ENCODE measurements around the gene DNAH8.

- TF ChIP-seq, protein P1, sequence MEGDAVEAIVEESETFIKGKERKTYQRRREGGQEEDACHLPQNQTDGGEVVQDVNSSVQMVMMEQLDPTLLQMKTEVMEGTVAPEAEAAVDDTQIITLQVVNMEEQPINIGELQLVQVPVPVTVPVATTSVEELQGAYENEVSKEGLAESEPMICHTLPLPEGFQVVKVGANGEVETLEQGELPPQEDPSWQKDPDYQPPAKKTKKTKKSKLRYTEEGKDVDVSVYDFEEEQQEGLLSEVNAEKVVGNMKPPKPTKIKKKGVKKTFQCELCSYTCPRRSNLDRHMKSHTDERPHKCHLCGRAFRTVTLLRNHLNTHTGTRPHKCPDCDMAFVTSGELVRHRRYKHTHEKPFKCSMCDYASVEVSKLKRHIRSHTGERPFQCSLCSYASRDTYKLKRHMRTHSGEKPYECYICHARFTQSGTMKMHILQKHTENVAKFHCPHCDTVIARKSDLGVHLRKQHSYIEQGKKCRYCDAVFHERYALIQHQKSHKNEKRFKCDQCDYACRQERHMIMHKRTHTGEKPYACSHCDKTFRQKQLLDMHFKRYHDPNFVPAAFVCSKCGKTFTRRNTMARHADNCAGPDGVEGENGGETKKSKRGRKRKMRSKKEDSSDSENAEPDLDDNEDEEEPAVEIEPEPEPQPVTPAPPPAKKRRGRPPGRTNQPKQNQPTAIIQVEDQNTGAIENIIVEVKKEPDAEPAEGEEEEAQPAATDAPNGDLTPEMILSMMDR (IDR thresholded peaks at IDR 0.05), result no peak
- TF ChIP-seq POLR2A (IDR thresholded peaks at IDR 0.05), result no peak
Measured at GRCh38 chr6:38687549-38687948, 27.6 kb upstream of the DNAH8 start.

All from testis (tissue), 2 donors.